GM21717 (cell line): ENCODE results near the gene TMUB2.

ENCODE experiments used
- ATAC-seq: cut with Tn5 transposase; IDR thresholded peaks from one replicate; pipeline ENCODE4 v1.9.1; 2021; ENCODE audit warnings: mild to moderate bottlenecking, moderate library complexity; ENCODE audit not compliant: unreplicated experiment

The TMUB2 gene

GRCh38 chr17:44202756-44203155 lies 16.0 kb downstream of the TMUB2 start:
- no peak for ATAC-seq

- ATAC-seq = no peak
These were observed 17.1 kb downstream of the TMUB2 start for GRCh38 chr17:44203731-44204440.

- no peak for ATAC-seq
These were observed 17.7 kb downstream of the TMUB2 start for GRCh38 chr17:44204441-44204882.

GRCh38 chr17:44205962-44206824 lies 19.4 kb downstream of the TMUB2 start:
- ATAC-seq = no peak

GRCh38 chr17:44206825-44207155 lies 20.0 kb downstream of the TMUB2 start:
- no peak for ATAC-seq

- ATAC-seq = no peak
These were observed 20.5 kb downstream of the TMUB2 start for GRCh38 chr17:44207319-44207718.

- ATAC-seq = no peak
These were observed 21.0 kb downstream of the TMUB2 start for GRCh38 chr17:44207743-44208142.

GRCh38 chr17:44209786-44210341 lies 23.1 kb downstream of the TMUB2 start:
- ATAC-seq = no peak

- peak; percentile 56 for ATAC-seq
These were observed 23.8 kb downstream of the TMUB2 start for GRCh38 chr17:44210342-44211192.

- ATAC-seq = no peak
These were observed 24.8 kb downstream of the TMUB2 start for GRCh38 chr17:44211281-44212265.

GRCh38 chr17:44212507-44213402 lies 26.0 kb downstream of the TMUB2 start:
- ATAC-seq = no peak

- ATAC-seq = no peak
These were observed 26.8 kb downstream of the TMUB2 start for GRCh38 chr17:44213403-44214229.

GRCh38 chr17:44214230-44214494 lies 27.4 kb downstream of the TMUB2 start:
- ATAC-seq = no peak

GRCh38 chr17:44214896-44215295 lies 28.1 kb downstream of the TMUB2 start:
- ATAC-seq = no peak

- no peak for ATAC-seq
These were observed 29.4 kb downstream of the TMUB2 start for GRCh38 chr17:44216173-44216572.

- ATAC-seq = no peak
These were observed 29.9 kb downstream of the TMUB2 start for GRCh38 chr17:44216694-44217093.

GRCh38 chr17:44217738-44218343 lies 31.1 kb downstream of the TMUB2 start:
- no peak for ATAC-seq
